IMR-90 (cell line): ENCODE data around the gene DSCAM. TPM values are rescaled to one million over a fixed set of nuclear protein-coding genes. Genes with fewer than 3 reads are reported as not detected.

ENCODE experiments used
- ATAC-seq: fragments of 200-7000 bp; cut with Tn5 transposase; 2 replicates; pipeline ENCODE4 v1.9.1; 2020; ENCODE audit warnings: low read depth, mild to moderate bottlenecking, moderate library complexity
- BruUV-seq: library from RNA; stranded (reverse); fragments of 400-500 nt; replicated peaks from 2 replicates; lab custom pipeline; 2021; lab: Mats Ljungman, UMichigan
- CTCF ChIA-PET: fragments of 300-600 bp; formaldehyde crosslinking; extraction: SDS; loops from one replicate; lab custom pipeline; 2021; ENCODE audit warnings: antibody characterized with exemption; lab: Yijun Ruan, JAX
- POLR2A ChIA-PET: fragments of 300-600 bp; sonication (Branson Sonifier 250); formaldehyde crosslinking; loops from one replicate; lab custom pipeline; 2022; ENCODE audit warnings: antibody characterized with exemption; ENCODE audit not compliant: unreplicated experiment; lab: Charles Lee
- DNase-seq: peaks from one replicate; pipeline ENCODE4 v3.0.0; 2013
- H2AFZ ChIP-seq: replicated peaks from 2 replicates; pipeline ENCODE3; 2013; ENCODE audit warnings: low read length, mild to moderate bottlenecking; ENCODE audit not compliant: poor library complexity
- H2AK5ac ChIP-seq: 2 replicates; pipeline ENCODE4 v1.6.1; 2013; ENCODE audit warnings: low read depth, low read length, inconsistent platforms
- H2AK9ac ChIP-seq: replicated peaks from 2 replicates; pipeline ENCODE3; 2013; ENCODE audit warnings: mild to moderate bottlenecking, low read depth, low read length, moderate library complexity; ENCODE audit not compliant: poor library complexity
- H2BK120ac ChIP-seq: 2 replicates; pipeline ENCODE4 v1.6.1; 2013; ENCODE audit warnings: low read depth, low read length, inconsistent platforms
- H2BK15ac ChIP-seq: 3 replicates; pipeline ENCODE4 v1.6.1; 2013; ENCODE audit warnings: low read depth, low read length, inconsistent platforms
- H2BK20ac ChIP-seq: 2 replicates; pipeline ENCODE4 v1.6.1; 2013; ENCODE audit warnings: low read depth, mild to moderate bottlenecking, inconsistent platforms, low read length, moderate library complexity
- H2BK5ac ChIP-seq: 2 replicates; pipeline ENCODE4 v1.6.1; 2013; ENCODE audit warnings: mild to moderate bottlenecking, low read depth, low read length, inconsistent platforms; ENCODE audit not compliant: poor library complexity, severe bottlenecking
- H3K14ac ChIP-seq: replicated peaks from 2 replicates; pipeline ENCODE4 v1.6.1; 2013; ENCODE audit warnings: low read depth, low read length, inconsistent platforms
- H3K18ac ChIP-seq: 2 replicates; pipeline ENCODE4 v1.6.1; 2013; ENCODE audit warnings: low read depth, low read length, control low read depth
- H3K23ac ChIP-seq: 2 replicates; pipeline ENCODE4 v1.6.1; 2013; ENCODE audit warnings: low read depth, low read length, inconsistent platforms
- H3K27ac ChIP-seq: 2 replicates; pipeline ENCODE4 v1.5.1; 2013; ENCODE audit warnings: mild to moderate bottlenecking, control low read depth, low read length; ENCODE audit not compliant: insufficient read depth
- H3K27me3 ChIP-seq: 2 replicates; pipeline ENCODE4 v1.6.1; 2013; ENCODE audit warnings: low read length; ENCODE audit not compliant: control insufficient read depth, insufficient read depth
- H3K36me3 ChIP-seq: 2 replicates; pipeline ENCODE4 v1.6.1; 2013; ENCODE audit warnings: low read length, mixed read lengths; ENCODE audit not compliant: control insufficient read depth, insufficient read depth
- H3K4ac ChIP-seq: 2 replicates; pipeline ENCODE4 v1.6.1; 2013; ENCODE audit warnings: low read depth, low read length, inconsistent platforms
- H3K4me1 ChIP-seq: 2 replicates; pipeline ENCODE4 v1.6.1; 2013; ENCODE audit warnings: low read length, mixed read lengths; ENCODE audit not compliant: control insufficient read depth, insufficient read depth
- H3K4me2 ChIP-seq: 2 replicates; pipeline ENCODE4 v1.6.1; 2013; ENCODE audit warnings: low read depth, mild to moderate bottlenecking, control low read depth, low read length, moderate library complexity
- H3K4me3 ChIP-seq: 2 replicates; pipeline ENCODE4 v1.5.1; 2013; ENCODE audit warnings: low read depth, mild to moderate bottlenecking, control low read depth, low read length, moderate library complexity; ENCODE audit not compliant: insufficient read depth
- H3K56ac ChIP-seq: 2 replicates; pipeline ENCODE4 v1.6.1; 2013; ENCODE audit warnings: low read length, inconsistent platforms; ENCODE audit not compliant: insufficient read depth; ENCODE audit errors: extremely low read depth
- H3K79me1 ChIP-seq, 2 experiments: 2 replicates each; pipeline ENCODE4 v1.6.1; 2013; ENCODE audit warnings: low read length in 2 of 2, inconsistent platforms in 1 of 2, low read depth in 1 of 2
- H3K9ac ChIP-seq: 2 replicates; pipeline ENCODE4 v1.6.1; 2013; ENCODE audit warnings: low read depth, low read length, control low read depth
- H3K9me1 ChIP-seq: 2 replicates; pipeline ENCODE4 v1.6.1; 2013; ENCODE audit warnings: low read length, inconsistent platforms; ENCODE audit not compliant: insufficient read depth
- H3K9me3 ChIP-seq: 2 replicates; pipeline ENCODE4 v1.6.1; 2013; ENCODE audit warnings: low read length; ENCODE audit not compliant: control insufficient read depth, insufficient read depth
- H4K20me1 ChIP-seq: 2 replicates; pipeline ENCODE4 v1.6.1; 2013; ENCODE audit warnings: low read length, inconsistent platforms; ENCODE audit not compliant: insufficient read depth
- H4K5ac ChIP-seq: 2 replicates; pipeline ENCODE4 v1.6.1; 2013; ENCODE audit warnings: mild to moderate bottlenecking, low read depth, low read length, control low read depth
- H4K8ac ChIP-seq, 2 experiments: 2 replicates each; pipeline ENCODE4 v1.6.1; 2013; ENCODE audit warnings: low read depth in 2 of 2, low read length in 2 of 2, control low read depth in 1 of 2, inconsistent platforms in 1 of 2
- H4K91ac ChIP-seq: 2 replicates; pipeline ENCODE4 v1.6.1; 2013; ENCODE audit warnings: low read depth, low read length, inconsistent platforms; ENCODE audit not compliant: insufficient read depth
- BHLHE40 ChIP-seq: fragments of 150-350 bp; IDR thresholded peaks from 2 replicates; pipeline ENCODE4 v1.6.1; 2016; ENCODE audit warnings: mild to moderate bottlenecking, low read depth, low read length
- CHD1 ChIP-seq: IDR thresholded peaks from 2 replicates; pipeline ENCODE4 v1.6.1; 2012; ENCODE audit warnings: low read depth, low read length, improper control_type of control experiment
- MAFK ChIP-seq: IDR thresholded peaks from 2 replicates; pipeline ENCODE4 v1.6.1; 2012; ENCODE audit warnings: low read depth, low read length, improper control_type of control experiment
- WGBS, 2 experiments: methylation state at CpG; one replicate each; pipeline versions ENCODE4 v1.1.5 to v1.1.7; 2013; ENCODE audit warnings: missing lambda C conversion rate in 2 of 2; ENCODE audit not compliant: insufficient read length in 1 of 2; ENCODE audit errors: extremely low coverage in 2 of 2; 5-methylcytosine and 5-hydroxymethylcytosine counted together
- dilution Hi-C: fragments of 300-500 bp; cut with HindIII; formaldehyde crosslinking; loops from one replicate; pipeline ENCODE4 v1.14.3; 2018; ENCODE audit warnings: low sequenced_read_pairs; ENCODE audit not compliant: unreplicated experiment
- in situ Hi-C: fragments of 300-500 bp; cut with MboI; formaldehyde crosslinking; loops from 3 replicates; pipeline ENCODE4 v1.14.3; 2019; ENCODE audit warnings: low sequenced_read_pairs, inconsistent platforms, mixed read lengths
- intact Hi-C: fragments of 100-400 bp; cut with micrococcal nuclease; formaldehyde crosslinking; loops from 2 replicates; pipeline ENCODE4 v1.10.0; 2022
- polyA plus RNA-seq, 3 experiments: library from polyadenylated mRNA; depleted of rRNA; stranded (reverse); fragments of >200 nt; gene quantifications; 2 replicates each; pipeline ENCODE4 v1.2.3, GENCODE V29; 2012; ENCODE audit warnings: low replicate concordance in 1 of 3
- total RNA-seq: library from RNA; depleted of rRNA; stranded (reverse); fragments of >200 nt; gene quantifications from 2 replicates; pipeline ENCODE4 v1.2.3, GENCODE V29; 2012
- TF ChIP-seq, protein P1 (sequence below): conservative IDR thresholded peaks from 2 replicates; pipeline ENCODE4 v1.5.1; 2012; ENCODE audit warnings: mild to moderate bottlenecking, low read depth, low read length, improper control_type of control experiment
- TF ChIP-seq, protein P2 (sequence below): fragments of 150-350 bp; IDR thresholded peaks from 2 replicates; pipeline ENCODE4 v1.6.1; 2016; ENCODE audit warnings: low read depth, mild to moderate bottlenecking, low read length, moderate library complexity, borderline replicate concordance

The DSCAM gene
- total and polyA plus RNA-seq, 2 of the 4 experiments (the other 2 are of a cell fraction), result under 0.01 to 0.02 TPM

DNA sequence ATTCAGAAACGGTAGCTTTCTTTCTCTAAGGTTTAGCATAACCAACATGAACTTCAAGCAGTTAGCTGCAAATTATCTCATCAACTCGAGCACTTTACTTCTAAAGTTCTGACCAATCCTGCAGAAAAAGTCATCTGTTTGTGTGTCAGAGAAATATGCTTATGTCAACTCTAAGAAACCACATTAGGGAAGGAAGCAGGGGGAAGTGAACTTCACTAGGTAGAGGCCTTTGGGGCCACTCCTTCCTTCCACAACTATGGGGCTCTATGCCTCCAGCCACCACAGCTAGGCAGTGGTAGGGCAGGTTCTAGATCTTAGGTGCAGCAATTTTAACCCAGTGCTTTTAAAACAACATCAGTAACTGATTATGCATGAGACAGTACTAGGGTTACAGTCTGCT lies 375.9 kb downstream of the DSCAM start:
- Histone ChIP-seq H3K56ac (no peak overlapping the region), H4K20me1 (no peaks in the 10 kb centered on the region), H3K9me3 (peaks cover 27% of the 10 kb centered on the region; the same call in 1 of the 2 replicates), H3K4ac (no peak overlapping the region), H3K79me1 (no peaks in the 10 kb centered on the region), H3K4me3 (no peak overlapping the region), H3K18ac (no peak overlapping the region), H3K14ac (no peak overlapping the region), H2BK15ac (no peak overlapping the region), H2BK20ac (no peak overlapping the region), H2BK5ac (no peak overlapping the region), H3K4me1 (no peaks in the 10 kb centered on the region), H2AFZ (no peak overlapping the region), H2BK120ac (no peak overlapping the region), H4K91ac (no peak overlapping the region), H3K23ac (no peak overlapping the region), H4K5ac (no peak overlapping the region), H4K8ac (no peak overlapping the region), H3K9ac (no peak overlapping the region), H3K36me3 (no peaks in the 10 kb centered on the region), H2AK9ac (no peak overlapping the region), H3K27me3 (no peaks in the 10 kb centered on the region), H3K9me1 (no peaks in the 10 kb centered on the region), H3K4me2 (no peak overlapping the region), H2AK5ac (no peak overlapping the region), H3K27ac (no peak overlapping the region)
- no peak for ATAC-seq
- WGBS, 2 experiments, result no CpG with 5 or more reads among the region's 2 CpGs
- intact Hi-C loops (no loop called here), dilution Hi-C loops (no loop called here), in situ Hi-C loops (no loop called here)
- DNase-seq, result no peak
- TF ChIP-seq MAFK (no peak), CHD1 (no peak), BHLHE40 (no peak)
- TF ChIP-seq, protein P1, sequence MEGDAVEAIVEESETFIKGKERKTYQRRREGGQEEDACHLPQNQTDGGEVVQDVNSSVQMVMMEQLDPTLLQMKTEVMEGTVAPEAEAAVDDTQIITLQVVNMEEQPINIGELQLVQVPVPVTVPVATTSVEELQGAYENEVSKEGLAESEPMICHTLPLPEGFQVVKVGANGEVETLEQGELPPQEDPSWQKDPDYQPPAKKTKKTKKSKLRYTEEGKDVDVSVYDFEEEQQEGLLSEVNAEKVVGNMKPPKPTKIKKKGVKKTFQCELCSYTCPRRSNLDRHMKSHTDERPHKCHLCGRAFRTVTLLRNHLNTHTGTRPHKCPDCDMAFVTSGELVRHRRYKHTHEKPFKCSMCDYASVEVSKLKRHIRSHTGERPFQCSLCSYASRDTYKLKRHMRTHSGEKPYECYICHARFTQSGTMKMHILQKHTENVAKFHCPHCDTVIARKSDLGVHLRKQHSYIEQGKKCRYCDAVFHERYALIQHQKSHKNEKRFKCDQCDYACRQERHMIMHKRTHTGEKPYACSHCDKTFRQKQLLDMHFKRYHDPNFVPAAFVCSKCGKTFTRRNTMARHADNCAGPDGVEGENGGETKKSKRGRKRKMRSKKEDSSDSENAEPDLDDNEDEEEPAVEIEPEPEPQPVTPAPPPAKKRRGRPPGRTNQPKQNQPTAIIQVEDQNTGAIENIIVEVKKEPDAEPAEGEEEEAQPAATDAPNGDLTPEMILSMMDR, result no peak
- TF ChIP-seq, protein P2, sequence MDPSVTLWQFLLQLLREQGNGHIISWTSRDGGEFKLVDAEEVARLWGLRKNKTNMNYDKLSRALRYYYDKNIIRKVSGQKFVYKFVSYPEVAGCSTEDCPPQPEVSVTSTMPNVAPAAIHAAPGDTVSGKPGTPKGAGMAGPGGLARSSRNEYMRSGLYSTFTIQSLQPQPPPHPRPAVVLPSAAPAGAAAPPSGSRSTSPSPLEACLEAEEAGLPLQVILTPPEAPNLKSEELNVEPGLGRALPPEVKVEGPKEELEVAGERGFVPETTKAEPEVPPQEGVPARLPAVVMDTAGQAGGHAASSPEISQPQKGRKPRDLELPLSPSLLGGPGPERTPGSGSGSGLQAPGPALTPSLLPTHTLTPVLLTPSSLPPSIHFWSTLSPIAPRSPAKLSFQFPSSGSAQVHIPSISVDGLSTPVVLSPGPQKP, result no peak
- BruUV-seq, result no TSS peak
- ChIA-PET CTCF (no interaction called here), POLR2A (no interaction called here)
